OCI-LY7 (cell line): ENCODE data around the gene PALD1.

Source experiments
- CTCF ChIP-seq: fragments of 200-600 bp; sonication (generic); conservative IDR thresholded peaks from 2 replicates; pipeline ENCODE4 v1.5.1; 2014; ENCODE audit warnings: mild to moderate bottlenecking, antibody characterized with exemption, low read length, moderate library complexity, mixed read lengths
- EZH2phosphoT487 ChIP-seq: fragments of 200-600 bp; sonication (generic); IDR thresholded peaks from 2 replicates; pipeline ENCODE4 v1.6.1; 2018; ENCODE audit warnings: low read depth, borderline replicate concordance, mild to moderate bottlenecking, mixed run types, antibody characterized with exemption, low read length, moderate library complexity, mixed read lengths

- no peak for TF ChIP-seq CTCF
- TF ChIP-seq EZH2phosphoT487: no peak
Measured at GRCh38 chr10:70562036-70562755, 83.6 kb downstream of the PALD1 start.
